Suppressor macrophage (primary cell): ENCODE measurements around the gene GOLGA6L26.
"Not testable (repeated sequence)": the region's sequence is repeated elsewhere in the genome, so short reads cannot be mapped to it uniquely, and the experiment has no call there.

Experiments
- DNase-seq, 4 experiments: peaks; one replicate each; pipeline ENCODE4 v3.0.0-alpha.2; 2020 to 2022
- total RNA-seq, 17 experiments: gene quantifications; one replicate each; lab custom pipeline; 2026; ENCODE audit warnings: mixed read lengths in 6 of 17, inconsistent platforms in 3 of 17; lab: John Stamatoyannopoulos, UW

GOLGA6L26 gene
- total RNA-seq: 0 reads per million in 17 experiments

- DNase-seq: not testable (repeated sequence)
Measured at GRCh38 chr15:23334096-23334495, at the start of gene GOLGA6L26. Gene GOLGA6L26, minus strand, starts transcription at chr15:23334196. Its CDS starts 61 bp downstream, at chr15:23334135.

GRCh38 chr15:23381192-23381591 lies 47.2 kb upstream of the GOLGA6L26 start:
- not testable (repeated sequence) for DNase-seq

- not testable (repeated sequence) for DNase-seq
Measured at GRCh38 chr15:23380700-23381099, 46.7 kb upstream of the GOLGA6L26 start.

- DNase-seq: not testable (repeated sequence)
Measured at GRCh38 chr15:23378946-23379345, 45.0 kb upstream of the GOLGA6L26 start.

- not testable (repeated sequence) for DNase-seq
Measured at GRCh38 chr15:23374226-23374625, 40.2 kb upstream of the GOLGA6L26 start.

GRCh38 chr15:23372891-23373600 lies 39.0 kb upstream of the GOLGA6L26 start:
- not testable (repeated sequence) for DNase-seq

- no peak for DNase-seq
Measured at GRCh38 chr15:23372284-23372683, 38.3 kb upstream of the GOLGA6L26 start.

GRCh38 chr15:23371868-23372267 lies 37.9 kb upstream of the GOLGA6L26 start:
- DNase-seq: not testable (repeated sequence)

GRCh38 chr15:23371134-23371533 lies 37.1 kb upstream of the GOLGA6L26 start:
- DNase-seq: not testable (repeated sequence)

GRCh38 chr15:23370578-23370977 lies 36.6 kb upstream of the GOLGA6L26 start:
- DNase-seq: no peak

GRCh38 chr15:23364261-23364660 lies 30.3 kb upstream of the GOLGA6L26 start:
- DNase-seq: not testable (repeated sequence)

- DNase-seq: not testable (repeated sequence)
Measured at GRCh38 chr15:23362622-23363021, 28.6 kb upstream of the GOLGA6L26 start.

GRCh38 chr15:23354448-23354847 lies 20.5 kb upstream of the GOLGA6L26 start, which contains the start of gene GOLGA8S:
Gene GOLGA8S, plus strand, starts transcription at chr15:23354748. Its CDS starts 62 bp downstream, at chr15:23354810.
- DNase-seq: not testable (repeated sequence)

GRCh38 chr15:23311233-23311632 lies 22.8 kb downstream of the GOLGA6L26 start:
- not testable (repeated sequence) for DNase-seq

GRCh38 chr15:23305921-23306320 lies 28.1 kb downstream of the GOLGA6L26 start:
- DNase-seq: not testable (repeated sequence)

GRCh38 chr15:23304805-23305204 lies 29.2 kb downstream of the GOLGA6L26 start:
- DNase-seq: not testable (repeated sequence)

- peak in 1 of 4 experiments; percentile 2 for DNase-seq
Measured at GRCh38 chr15:23304267-23304666, 29.7 kb downstream of the GOLGA6L26 start.

GRCh38 chr15:23303654-23304053 lies 30.3 kb downstream of the GOLGA6L26 start:
- DNase-seq: peak; percentile 15 to 69 (median 41)

- DNase-seq: not testable (repeated sequence)
Measured at GRCh38 chr15:23303246-23303645, 30.8 kb downstream of the GOLGA6L26 start.
